Endodermal cell (in vitro differentiated cells): Measurements from ENCODE around the gene ERVMER34-1. TPM values are rescaled to one million over a fixed set of nuclear protein-coding genes. Genes with fewer than 3 reads are reported as not detected.

Source experiments
- DNase-seq: peaks from one replicate; pipeline ENCODE4 v3.0.0-alpha.2; 2017
- H3K27ac ChIP-seq: 2 replicates; pipeline ENCODE4 v1.5.1; 2013; ENCODE audit warnings: mild to moderate bottlenecking, low read depth, low read length, moderate library complexity
- H3K27me3 ChIP-seq: 2 replicates; pipeline ENCODE4 v1.6.1; 2013; ENCODE audit warnings: mild to moderate bottlenecking, low read length, moderate library complexity; ENCODE audit not compliant: insufficient read depth, control insufficient read depth, poor library complexity, severe bottlenecking
- H3K36me3 ChIP-seq: 2 replicates; pipeline ENCODE4 v1.7.0; 2013; ENCODE audit warnings: mild to moderate bottlenecking, low read length, moderate library complexity; ENCODE audit not compliant: control insufficient read depth, insufficient read depth
- H3K4me1 ChIP-seq: one replicate; pipeline ENCODE4 v1.7.0; 2013; ENCODE audit warnings: low read length; ENCODE audit not compliant: control insufficient read depth, insufficient read depth
- H3K4me3 ChIP-seq: 2 replicates; pipeline ENCODE4 v1.5.1; 2013; ENCODE audit warnings: mild to moderate bottlenecking, low read length, moderate library complexity
- H3K9ac ChIP-seq: 2 replicates; pipeline ENCODE4 v1.6.1; 2013; ENCODE audit warnings: mild to moderate bottlenecking, low read length, moderate library complexity; ENCODE audit not compliant: poor library complexity, severe bottlenecking; ENCODE audit errors: extremely low read depth
- H3K9me3 ChIP-seq: 2 replicates; pipeline ENCODE4 v1.6.1; 2013; ENCODE audit warnings: mild to moderate bottlenecking, low read length, moderate library complexity; ENCODE audit not compliant: control insufficient read depth
- H3K27ac Mint-ChIP-seq: 2 replicates; pipeline ENCODE4 v1.8.0; 2020; ENCODE audit warnings: mixed read lengths
- H3K27me3 Mint-ChIP-seq: 2 replicates; pipeline ENCODE4 v1.8.0; 2021; ENCODE audit warnings: mild to moderate bottlenecking, mixed read lengths; ENCODE audit not compliant: insufficient read depth
- H3K36me3 Mint-ChIP-seq: 2 replicates; pipeline ENCODE4 v1.8.0; 2020; ENCODE audit warnings: low read depth, mixed read lengths
- H3K4me1 Mint-ChIP-seq: 2 replicates; pipeline ENCODE4 v1.8.0; 2020; ENCODE audit warnings: mixed read lengths
- H3K4me3 Mint-ChIP-seq: 2 replicates; pipeline ENCODE4 v1.8.0; 2020; ENCODE audit warnings: mild to moderate bottlenecking, moderate library complexity, mixed read lengths
- H3K9me3 Mint-ChIP-seq: 2 replicates; pipeline ENCODE4 v1.8.0; 2020; ENCODE audit warnings: mild to moderate bottlenecking, mixed read lengths
- CTCF ChIP-seq: fragments of 200-600 bp; sonication (generic); conservative IDR thresholded peaks from 2 replicates; pipeline ENCODE4 v1.5.0; 2021; ENCODE audit warnings: antibody characterized with exemption, mild to moderate bottlenecking
- WGBS, 2 experiments: methylation state at CpG; one replicate each; pipeline versions ENCODE4 v1.1.5 to v1.1.7; 2013; ENCODE audit warnings: missing lambda C conversion rate in 2 of 2, mixed read lengths in 1 of 2; ENCODE audit not compliant: insufficient coverage in 1 of 2, insufficient read length in 1 of 2; 5-methylcytosine and 5-hydroxymethylcytosine counted together
- total RNA-seq, 2 donors: library from RNA; stranded (reverse); fragmentation: NEBNext Ultra II Directional in 1 of 2; extraction: Animal tissue kit (Norgen Biotek cat#: 25700) in 1 of 2; gene quantifications; 2 replicates in 1 of 2; 3 replicates in 1 of 2; pipeline ENCODE4 v1.2.1, GENCODE V29; 2021

The ERVMER34-1 gene
- total RNA-seq, 2 donors from 2014 or later, result 3.1 to 4.9 TPM

- no peak for TF ChIP-seq CTCF
- no peak overlapping the region for H3K4me3 Mint-ChIP-seq
- H3K9me3 Mint-ChIP-seq, result no peaks in the 10 kb centered on the region
- H3K4me3 ChIP-seq, result no peak overlapping the region
- no peaks in the 10 kb centered on the region for H3K36me3 ChIP-seq
- peaks cover 4% of the 10 kb centered on the region for H3K4me1 Mint-ChIP-seq
- 90 to 91% methylated on average over 2 of the region's 2 CpGs for WGBS, 2 experiments
- no peaks in the 10 kb centered on the region for H3K27me3 Mint-ChIP-seq
- DNase-seq, result no peak
- H3K4me1 ChIP-seq, result no peaks in the 10 kb centered on the region
- no peaks in the 10 kb centered on the region for H3K36me3 Mint-ChIP-seq
- no peak overlapping the region for H3K27ac Mint-ChIP-seq
- H3K27ac ChIP-seq, result no peak overlapping the region
- H3K9me3 ChIP-seq, result no peaks in the 10 kb centered on the region
- H3K27me3 ChIP-seq, result no peaks in the 10 kb centered on the region
- no peak overlapping the region for H3K9ac ChIP-seq
Observed at GRCh38 chr4:52728691-52729240, 22.5 kb downstream of the ERVMER34-1 start.

GRCh38 chr4:52726826-52727580 lies 24.2 kb downstream of the ERVMER34-1 start:
- H3K27me3 Mint-ChIP-seq, result no peaks in the 10 kb centered on the region
- Histone ChIP-seq H3K9ac (no peak overlapping the region), H3K27ac (no peak overlapping the region), H3K4me1 (no peaks in the 10 kb centered on the region), H3K4me3 (no peak overlapping the region), H3K36me3 (no peaks in the 10 kb centered on the region), H3K27me3 (no peaks in the 10 kb centered on the region), H3K9me3 (no peaks in the 10 kb centered on the region)
- H3K27ac Mint-ChIP-seq, result no peak overlapping the region
- no peaks in the 10 kb centered on the region for H3K36me3 Mint-ChIP-seq
- H3K4me3 Mint-ChIP-seq, result no peak overlapping the region
- DNase-seq, result no peak
- no peaks in the 10 kb centered on the region for H3K9me3 Mint-ChIP-seq
- H3K4me1 Mint-ChIP-seq, result peaks cover 8% of the 10 kb centered on the region
- no peak for TF ChIP-seq CTCF
- WGBS, 2 experiments, result 87 to 92% methylated on average over 2 to 3 of the region's 3 CpGs

- H3K36me3 Mint-ChIP-seq, result peaks cover 19% of the 10 kb centered on the region
- DNase-seq, result peak; percentile 99
- peak overlapping the region; percentile 6 for H3K9ac ChIP-seq
- no peaks in the 10 kb centered on the region for H3K4me1 ChIP-seq
- no peak overlapping the region for H3K27ac ChIP-seq
- no peaks in the 10 kb centered on the region for H3K27me3 Mint-ChIP-seq
- peak overlapping the region; percentile 73 for H3K4me3 ChIP-seq
- peaks cover 5% of the 10 kb centered on the region for H3K4me1 Mint-ChIP-seq
- no peaks in the 10 kb centered on the region for H3K9me3 ChIP-seq
- peak overlapping the region; percentile 60 for H3K4me3 Mint-ChIP-seq
- 7 to 21% methylated on average over 25 to 54 of the region's 56 CpGs for WGBS, 2 experiments
- H3K36me3 ChIP-seq, result peaks cover 22% of the 10 kb centered on the region
- H3K9me3 Mint-ChIP-seq, result no peaks in the 10 kb centered on the region
- H3K27ac Mint-ChIP-seq, result peak overlapping the region; percentile 73
- TF ChIP-seq CTCF, result no peak
- no peaks in the 10 kb centered on the region for H3K27me3 ChIP-seq
Observed at GRCh38 chr4:52721968-52722815, 29.0 kb downstream of the ERVMER34-1 start.
